Measurements from ENCODE around the gene RTL9. TPM values are rescaled to one million over a fixed set of nuclear protein-coding genes. Genes with fewer than 3 reads are reported as not detected.

Gene RTL9
- total RNA-seq, result under 1 TPM; 0.17 to 0.49 (median 0.30) TPM

DNA sequence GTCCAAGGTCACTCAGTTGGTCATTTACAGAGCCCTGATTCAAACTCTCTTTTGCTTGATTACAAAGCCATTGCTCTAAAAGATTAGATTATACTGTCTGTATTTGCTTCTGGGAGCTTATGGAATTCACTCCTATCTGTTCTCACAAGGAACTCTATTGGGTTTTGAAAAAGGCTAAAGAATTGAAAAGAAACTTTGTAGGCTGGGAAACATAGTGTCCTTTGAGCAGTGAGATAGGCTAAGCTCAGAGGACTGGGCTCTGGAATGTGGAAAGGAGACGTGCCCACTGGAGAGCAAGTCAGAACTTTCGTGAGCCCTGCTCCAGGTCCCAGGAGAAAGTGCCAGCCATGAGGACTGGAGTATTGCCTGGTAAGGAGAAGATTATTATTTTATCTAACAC lies at the start of gene RTL9:
Gene RTL9 (plus strand): TSS at position 301 of the 400 bp plus-strand sequence. CDS start 91,770 bp downstream, outside the sequence.
- no peak for TF ChIP-seq CTCF (IDR thresholded peaks at IDR 0.05; ENCODE audit: low read depth)

GRCh38 chrX:110310000-110310790 lies 48.5 kb upstream of the RTL9 start:
- no peak for TF ChIP-seq CTCF (IDR thresholded peaks at IDR 0.05; ENCODE audit: low read depth)

- no peak for TF ChIP-seq CTCF (IDR thresholded peaks at IDR 0.05; ENCODE audit: low read depth)
These were observed 47.8 kb upstream of the RTL9 start for GRCh38 chrX:110310896-110311295.

- TF ChIP-seq CTCF (IDR thresholded peaks at IDR 0.05; ENCODE audit: low read depth), result no peak
These were observed 47.0 kb upstream of the RTL9 start for GRCh38 chrX:110311437-110312230.

GRCh38 chrX:110315551-110315950 lies 43.1 kb upstream of the RTL9 start:
- no peak for TF ChIP-seq CTCF (IDR thresholded peaks at IDR 0.05; ENCODE audit: low read depth)

- TF ChIP-seq CTCF (IDR thresholded peaks at IDR 0.05; ENCODE audit: low read depth), result no peak
These were observed 42.1 kb upstream of the RTL9 start for GRCh38 chrX:110316351-110317060.
